Lower leg skin (tissue), 4 donors: ENCODE measurements around the gene MAN1A1. TPM values are rescaled to one million over a fixed set of nuclear protein-coding genes. Genes with fewer than 3 reads are reported as not detected.
A peak's percentile ranks its signal among the peaks of the same experiment; 100 is the strongest.

Experiments used
- DNase-seq, 2 donors: peaks; one replicate each; pipeline ENCODE4 v3.0.0-alpha.2; 2019; ENCODE audit warnings: low spot score in 2 of 2
- H3K4me3 ChIP-seq: fragments of 200-600 bp; sonication (generic); 2 replicates; pipeline ENCODE4 v1.5.1; 2017; ENCODE audit warnings: mild to moderate bottlenecking, low read depth; ENCODE audit not compliant: poor library complexity, severe bottlenecking
- POLR2A ChIP-seq, 2 donors: fragments of 450-650 bp; IDR thresholded peaks; one replicate each; pipeline ENCODE4 v1.6.1; 2016 to 2017; ENCODE audit warnings: antibody characterized with exemption in 2 of 2, mild to moderate bottlenecking in 1 of 2, moderate library complexity in 1 of 2
- WGBS, 2 donors: methylation state at CpG; one replicate each; pipeline ENCODE4 v1.1.5; 2018; 5-methylcytosine and 5-hydroxymethylcytosine counted together
- intact Hi-C: fragments of 100-400 bp; cut with DNase I; formaldehyde crosslinking; loops from one replicate; pipeline ENCODE4 v1.15.0; 2023; ENCODE audit warnings: low total_unique reads
- total RNA-seq, 4 donors: library from RNA; depleted of rRNA; stranded (reverse); fragments of >200 nt; gene quantifications; one replicate each; pipeline ENCODE4 v1.1.0, GENCODE V29; 2016
- TF ChIP-seq, protein P1 (sequence below), 3 donors: fragments of 450-650 bp; IDR thresholded peaks; one replicate each; pipeline ENCODE4 v1.5.1; 2016; ENCODE audit warnings: antibody characterized with exemption in 3 of 3, mild to moderate bottlenecking in 3 of 3, moderate library complexity in 2 of 3

Gene MAN1A1
- total RNA-seq, 4 donors from 2014 or later = 33.5 to 85.7 (median 37.1) TPM

DNA sequence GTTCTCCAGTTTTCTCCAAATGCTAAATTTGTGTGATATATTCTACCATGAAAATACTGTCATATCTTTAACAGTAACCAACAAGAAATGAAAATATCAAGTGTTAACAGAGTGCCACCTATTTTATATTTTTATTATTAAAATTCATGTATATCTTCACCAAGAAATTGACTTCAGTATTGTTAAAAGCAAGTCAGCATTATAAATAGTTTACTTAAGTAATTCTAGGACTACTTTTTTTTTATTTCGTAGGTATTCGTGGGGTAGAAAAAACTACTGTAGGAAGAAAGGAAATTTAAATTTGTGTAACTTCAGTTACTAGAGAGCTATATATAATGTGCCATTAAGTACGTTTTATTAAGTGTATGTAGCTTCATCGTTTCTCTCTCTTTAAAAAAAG is 6.3 kb upstream of the MAN1A1 start:
- intact Hi-C loops = no loop called here
- WGBS, 2 donors = 89 to 90% methylated on average over 4 of the region's 4 CpGs
- TF ChIP-seq, protein P1, sequence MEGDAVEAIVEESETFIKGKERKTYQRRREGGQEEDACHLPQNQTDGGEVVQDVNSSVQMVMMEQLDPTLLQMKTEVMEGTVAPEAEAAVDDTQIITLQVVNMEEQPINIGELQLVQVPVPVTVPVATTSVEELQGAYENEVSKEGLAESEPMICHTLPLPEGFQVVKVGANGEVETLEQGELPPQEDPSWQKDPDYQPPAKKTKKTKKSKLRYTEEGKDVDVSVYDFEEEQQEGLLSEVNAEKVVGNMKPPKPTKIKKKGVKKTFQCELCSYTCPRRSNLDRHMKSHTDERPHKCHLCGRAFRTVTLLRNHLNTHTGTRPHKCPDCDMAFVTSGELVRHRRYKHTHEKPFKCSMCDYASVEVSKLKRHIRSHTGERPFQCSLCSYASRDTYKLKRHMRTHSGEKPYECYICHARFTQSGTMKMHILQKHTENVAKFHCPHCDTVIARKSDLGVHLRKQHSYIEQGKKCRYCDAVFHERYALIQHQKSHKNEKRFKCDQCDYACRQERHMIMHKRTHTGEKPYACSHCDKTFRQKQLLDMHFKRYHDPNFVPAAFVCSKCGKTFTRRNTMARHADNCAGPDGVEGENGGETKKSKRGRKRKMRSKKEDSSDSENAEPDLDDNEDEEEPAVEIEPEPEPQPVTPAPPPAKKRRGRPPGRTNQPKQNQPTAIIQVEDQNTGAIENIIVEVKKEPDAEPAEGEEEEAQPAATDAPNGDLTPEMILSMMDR (IDR thresholded peaks at IDR 0.05) = no peak
- no peak for TF ChIP-seq POLR2A (IDR thresholded peaks at IDR 0.05)
- DNase-seq = no peak
- no peak overlapping the region for H3K4me3 ChIP-seq

DNA sequence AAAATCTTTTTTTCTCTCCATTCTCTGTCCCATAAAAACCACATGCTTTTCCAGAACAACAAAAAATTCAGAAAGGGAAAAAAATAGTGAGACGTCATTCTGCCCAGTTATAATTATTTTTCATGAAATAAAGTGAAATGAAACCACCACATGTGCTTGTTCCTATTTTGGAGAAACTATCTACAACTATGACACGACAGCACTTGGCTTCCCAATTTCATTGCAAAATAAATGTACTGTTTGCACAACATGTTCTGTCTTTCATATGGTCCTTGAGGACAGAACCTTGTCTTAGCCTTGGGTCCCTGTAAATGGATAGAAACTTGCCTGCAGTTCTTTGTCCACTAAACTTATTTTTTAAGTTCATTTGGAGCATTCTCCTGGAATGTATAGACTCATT is 5.6 kb upstream of the MAN1A1 start:
- DNase-seq = peak in 1 of 2 donors; percentile 80
- intact Hi-C loops = no loop called here
- TF ChIP-seq, protein P1 (IDR thresholded peaks at IDR 0.05) = no peak
- TF ChIP-seq POLR2A (IDR thresholded peaks at IDR 0.05) = no peak
- no peak overlapping the region for H3K4me3 ChIP-seq
- WGBS, 2 donors = 46 to 57% methylated on average over 2 of the region's 2 CpGs

DNA sequence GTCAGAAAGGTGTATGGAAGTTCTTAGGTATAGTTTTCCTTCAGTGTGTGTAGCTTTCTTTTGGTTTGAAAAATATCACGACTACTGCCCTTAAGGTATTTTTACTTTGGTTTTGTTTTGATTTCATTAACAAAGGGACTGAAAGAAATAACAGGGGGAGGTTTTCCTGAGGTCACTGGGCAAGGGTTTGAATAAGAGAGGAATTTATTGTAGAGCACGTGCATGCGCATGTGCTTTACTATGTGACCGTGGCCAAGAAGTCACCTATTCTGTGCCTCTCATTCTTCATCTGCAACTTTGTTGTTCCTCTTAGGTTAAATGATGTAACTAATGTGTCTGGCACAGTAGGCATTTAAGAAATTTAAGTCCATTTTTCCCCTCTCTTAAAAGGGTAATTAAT is 4.1 kb upstream of the MAN1A1 start:
- no peak for DNase-seq
- 69 to 79% methylated on average over 4 of the region's 4 CpGs for WGBS, 2 donors
- TF ChIP-seq, protein P1 (IDR thresholded peaks at IDR 0.05) = no peak
- TF ChIP-seq POLR2A (IDR thresholded peaks at IDR 0.05) = no peak

DNA sequence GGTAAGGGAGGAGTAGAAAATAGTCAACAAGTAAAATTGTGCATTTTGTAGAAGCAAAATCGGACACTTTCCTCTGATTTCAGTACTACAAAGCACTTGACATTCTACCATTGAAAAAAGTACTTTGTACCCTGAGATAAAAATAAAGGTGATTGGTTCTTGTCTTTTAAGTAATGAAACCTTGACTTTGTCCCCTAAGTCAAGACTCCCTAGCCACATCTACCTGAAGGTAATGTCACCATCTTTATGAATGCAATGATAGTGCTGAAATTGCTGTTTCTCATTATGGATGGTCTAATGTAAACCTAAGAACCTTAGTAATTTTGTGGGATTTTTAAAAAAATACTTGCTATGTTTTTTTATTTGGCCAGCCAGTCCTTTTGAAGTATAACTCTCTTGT is 2.4 kb upstream of the MAN1A1 start:
- DNase-seq = no peak
- TF ChIP-seq POLR2A (IDR thresholded peaks at IDR 0.05) = no peak
- TF ChIP-seq, protein P1 (IDR thresholded peaks at IDR 0.05) = no peak
- intact Hi-C loops = no loop called here
- no peak overlapping the region for H3K4me3 ChIP-seq
- WGBS, 2 donors = 77 to 82% methylated on average over 1 of the region's 1 CpG

More for the DNA sequence above, 4.1 kb upstream of the MAN1A1 start:
- intact Hi-C loops = no loop called here
- H3K4me3 ChIP-seq = no peak overlapping the region

DNA sequence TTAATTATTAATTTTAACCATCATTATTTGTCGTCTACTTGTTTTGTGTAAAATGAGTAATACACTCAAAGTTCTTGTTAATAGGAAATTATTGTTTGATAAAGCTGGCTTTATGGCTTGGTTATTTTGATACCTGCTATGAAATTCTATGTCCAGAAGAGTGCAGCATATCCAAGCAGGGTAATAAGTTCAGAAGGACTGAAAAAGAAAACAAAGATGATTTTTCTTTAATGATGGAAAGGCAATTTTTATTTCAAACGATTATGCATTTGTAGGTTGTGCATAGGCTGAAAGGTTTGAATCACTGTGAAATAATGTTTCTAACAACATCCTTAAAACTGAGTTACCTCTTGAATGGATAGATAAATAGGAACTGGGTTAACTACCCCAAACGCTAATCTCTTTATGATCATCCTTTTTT is 1.4 kb upstream of the MAN1A1 start:
- no peak for DNase-seq
- 19 to 24% methylated on average over 3 of the region's 3 CpGs for WGBS, 2 donors
- TF ChIP-seq, protein P1 (IDR thresholded peaks at IDR 0.05) = no peak
- no peak for TF ChIP-seq POLR2A (IDR thresholded peaks at IDR 0.05)
- H3K4me3 ChIP-seq = no peak overlapping the region
- intact Hi-C loops = no loop called here
